Activated CD8-positive, alpha-beta memory T cell treated with anti-CD3 and anti-CD28 coated beads, Interleukin-2, amount 50 U/mL, for 24 hours (primary cell): Measurements from ENCODE around the gene ALPI.

Experiments used
- DNase-seq: peaks from one replicate; pipeline ENCODE4 v3.0.0-alpha.2; 2020; ENCODE audit errors: extremely low read depth

Gene ALPI

GRCh38 chr2:232460171-232460570 lies 4.2 kb downstream of the ALPI start:
- no peak for DNase-seq

DNA sequence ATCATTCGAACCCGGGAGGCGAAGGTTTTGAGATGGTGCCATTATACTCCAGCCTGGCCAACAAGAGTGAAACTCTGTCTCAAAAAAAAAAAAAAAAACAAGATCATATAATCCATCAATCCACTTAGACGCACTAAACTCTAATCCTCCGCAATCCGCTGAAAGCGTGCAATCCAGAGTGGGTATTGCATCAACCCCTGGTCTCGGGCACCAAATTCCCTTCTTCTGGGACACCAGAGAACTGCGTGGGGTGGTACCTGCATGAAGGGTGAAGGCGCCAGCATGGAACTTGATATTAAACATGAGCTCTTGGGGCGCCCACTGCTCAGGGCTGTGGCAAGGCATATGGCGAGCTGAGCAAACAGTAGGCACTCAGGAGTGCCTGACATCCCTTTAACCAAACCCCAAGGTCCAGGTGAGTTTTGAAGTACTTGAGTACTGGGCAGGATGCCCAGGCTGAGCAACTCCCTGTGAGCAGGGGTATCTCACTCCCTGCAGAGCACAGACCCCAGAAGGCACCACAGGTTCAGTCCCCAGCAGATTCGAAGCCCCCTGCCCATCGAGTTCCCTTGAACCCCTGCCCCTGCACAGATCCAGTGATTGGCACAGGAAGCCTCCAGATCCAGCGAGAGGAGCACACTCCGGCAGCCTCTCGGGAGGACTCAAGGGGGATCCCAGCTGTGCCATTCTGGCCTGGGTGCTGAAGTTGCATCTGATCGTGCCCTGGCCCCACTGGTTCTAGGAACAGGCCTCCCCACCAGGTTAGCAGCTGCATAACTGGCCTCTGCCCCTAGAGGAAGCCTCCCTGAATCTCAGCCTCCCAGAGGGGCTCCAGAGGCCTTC lies 8.0 kb downstream of the ALPI start:
- DNase-seq: no peak

DNA sequence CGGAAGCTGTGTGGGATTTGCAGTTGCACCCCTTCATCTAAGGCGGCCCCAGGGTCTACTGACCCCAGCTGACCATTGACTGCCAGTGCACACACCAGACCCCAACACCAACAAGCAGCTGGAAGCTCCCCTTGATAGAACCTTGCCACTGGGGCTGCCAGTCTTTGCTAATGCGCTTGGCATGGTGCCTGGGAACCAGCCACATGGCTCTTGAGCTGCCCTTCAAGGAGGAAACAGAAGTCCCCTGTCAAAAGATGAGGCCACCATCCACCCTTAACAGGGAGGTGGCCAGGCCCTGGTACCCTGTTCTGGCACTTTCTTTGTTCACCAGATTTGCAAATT lies 8.6 kb downstream of the ALPI start:
- DNase-seq: no peak

GRCh38 chr2:232465061-232465460 lies 9.1 kb downstream of the ALPI start:
- no peak for DNase-seq

GRCh38 chr2:232466221-232466620 lies 10.3 kb downstream of the ALPI start:
- no peak for DNase-seq

GRCh38 chr2:232473467-232473890 lies 17.5 kb downstream of the ALPI start:
- no peak for DNase-seq

DNA sequence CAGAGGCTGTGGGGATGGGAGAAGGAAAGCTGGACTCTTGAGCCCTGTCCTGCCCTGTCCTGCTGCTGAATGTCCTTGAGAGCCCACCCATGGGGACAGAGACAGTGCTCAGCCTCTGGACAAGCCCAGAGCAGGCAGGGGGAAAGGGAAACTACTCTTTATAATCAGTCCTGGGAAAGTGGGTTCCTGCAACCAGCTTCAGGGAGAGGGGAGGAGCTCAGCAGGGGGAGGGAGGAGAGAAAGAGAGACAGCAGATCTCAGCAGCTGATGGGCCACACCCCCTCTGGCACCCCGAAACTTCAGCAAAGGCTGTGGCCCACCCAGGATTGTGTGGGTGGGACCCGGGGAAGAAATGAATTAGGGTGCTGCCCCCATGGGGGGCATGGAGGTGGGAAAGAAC lies 20.1 kb downstream of the ALPI start:
- no peak for DNase-seq

DNA sequence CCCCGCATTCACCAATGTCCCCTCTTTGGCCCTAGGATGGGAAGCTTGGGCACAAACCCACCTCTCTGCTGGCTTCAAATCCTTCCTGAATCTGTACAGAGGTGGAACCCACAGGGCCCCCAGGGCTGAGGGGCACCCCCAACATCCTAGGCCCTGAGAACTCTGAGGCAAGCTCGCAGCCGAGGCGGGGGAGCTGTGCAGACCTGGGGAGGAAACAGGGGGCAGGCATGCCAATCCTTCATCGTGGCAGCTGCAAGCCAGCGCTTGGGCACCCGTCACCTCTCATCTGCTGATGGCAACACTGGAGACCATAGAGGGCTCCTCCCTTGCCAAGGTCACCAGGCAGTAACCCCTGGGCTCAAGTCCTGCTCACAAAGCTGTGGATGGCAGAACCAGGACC lies 20.8 kb downstream of the ALPI start:
- no peak for DNase-seq

DNA sequence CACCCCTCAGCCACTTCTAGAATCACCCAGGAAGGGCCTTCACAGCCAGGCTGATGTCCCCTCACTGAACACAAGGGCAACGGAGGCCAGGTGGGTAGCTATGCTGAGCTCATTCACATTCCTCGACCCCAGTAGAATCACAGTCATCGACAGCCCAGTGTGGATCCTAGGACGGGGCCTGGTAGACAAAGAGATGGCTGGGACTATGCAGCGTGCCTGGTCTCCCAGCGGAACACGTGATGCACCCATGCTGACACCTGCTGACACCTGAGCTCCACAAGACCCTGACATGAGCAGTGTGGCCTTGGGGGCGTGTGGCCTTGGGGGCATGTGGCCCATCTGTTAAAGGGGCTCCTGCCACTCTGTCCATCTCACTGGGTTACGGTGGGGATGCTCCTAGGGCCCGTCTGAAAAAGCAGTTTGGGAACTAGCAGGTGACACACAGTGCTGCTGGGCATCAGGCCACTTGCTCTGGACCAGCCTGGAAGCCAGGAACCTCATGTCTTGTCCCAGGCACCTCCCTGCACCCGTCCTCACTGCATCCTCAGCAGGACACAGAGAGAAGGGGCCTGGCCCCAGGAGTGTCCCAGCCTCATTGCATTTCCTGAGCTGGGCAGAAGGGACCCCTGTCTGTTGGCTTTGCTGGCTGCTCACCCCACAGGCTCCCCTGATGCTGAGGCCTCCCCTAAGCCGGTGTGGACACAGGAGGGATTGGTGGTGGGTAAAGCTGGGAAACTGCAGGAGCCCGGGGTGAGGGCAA lies 22.0 kb downstream of the ALPI start:
- no peak for DNase-seq

GRCh38 chr2:232478571-232479340 lies 22.8 kb downstream of the ALPI start:
- no peak for DNase-seq

DNA sequence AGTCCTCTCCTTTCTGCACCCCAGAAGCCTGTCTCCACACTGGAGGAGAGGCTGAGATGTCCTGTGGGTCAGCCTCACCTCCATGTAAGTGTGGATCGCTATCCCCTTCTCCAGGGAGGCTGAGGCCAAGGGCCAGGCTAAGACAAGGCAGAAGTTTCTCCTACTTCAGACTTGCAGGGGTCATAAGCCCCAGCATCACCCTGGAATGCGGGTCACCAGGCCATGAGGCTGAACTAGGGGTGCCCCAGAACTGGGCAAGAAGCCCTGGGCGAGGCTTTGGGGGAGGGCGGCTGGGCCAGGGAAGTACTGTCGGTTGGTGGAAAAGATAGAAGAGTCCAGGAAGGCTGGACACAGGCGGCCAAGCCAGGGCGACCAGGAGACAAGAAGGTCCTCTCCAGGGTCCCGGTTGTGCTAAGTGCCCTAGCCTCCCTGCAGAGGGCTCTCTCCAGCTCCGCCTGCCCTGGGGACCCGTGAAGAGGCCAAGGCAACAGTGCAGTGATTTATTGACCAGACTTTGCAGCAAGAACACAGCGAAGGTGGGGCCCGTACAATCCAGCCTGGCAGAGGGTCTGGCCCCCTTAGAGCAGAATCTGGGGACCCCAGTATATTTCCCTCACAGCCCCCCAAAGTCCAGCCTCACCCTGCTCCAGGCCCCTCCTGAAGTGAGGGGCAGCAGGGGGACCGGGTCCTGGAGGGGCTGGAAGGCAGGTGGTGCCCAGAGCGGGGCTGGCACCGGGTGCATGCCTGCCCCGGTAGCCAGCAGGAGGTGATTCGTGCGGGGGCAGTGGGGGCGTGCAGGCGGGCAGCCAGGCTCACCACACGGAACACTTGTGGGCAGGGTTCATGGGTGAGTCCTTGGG lies 23.6 kb downstream of the ALPI start:
- no peak for DNase-seq

- no peak for DNase-seq
These were observed 24.5 kb downstream of the ALPI start for GRCh38 chr2:232480201-232481190.

DNA sequence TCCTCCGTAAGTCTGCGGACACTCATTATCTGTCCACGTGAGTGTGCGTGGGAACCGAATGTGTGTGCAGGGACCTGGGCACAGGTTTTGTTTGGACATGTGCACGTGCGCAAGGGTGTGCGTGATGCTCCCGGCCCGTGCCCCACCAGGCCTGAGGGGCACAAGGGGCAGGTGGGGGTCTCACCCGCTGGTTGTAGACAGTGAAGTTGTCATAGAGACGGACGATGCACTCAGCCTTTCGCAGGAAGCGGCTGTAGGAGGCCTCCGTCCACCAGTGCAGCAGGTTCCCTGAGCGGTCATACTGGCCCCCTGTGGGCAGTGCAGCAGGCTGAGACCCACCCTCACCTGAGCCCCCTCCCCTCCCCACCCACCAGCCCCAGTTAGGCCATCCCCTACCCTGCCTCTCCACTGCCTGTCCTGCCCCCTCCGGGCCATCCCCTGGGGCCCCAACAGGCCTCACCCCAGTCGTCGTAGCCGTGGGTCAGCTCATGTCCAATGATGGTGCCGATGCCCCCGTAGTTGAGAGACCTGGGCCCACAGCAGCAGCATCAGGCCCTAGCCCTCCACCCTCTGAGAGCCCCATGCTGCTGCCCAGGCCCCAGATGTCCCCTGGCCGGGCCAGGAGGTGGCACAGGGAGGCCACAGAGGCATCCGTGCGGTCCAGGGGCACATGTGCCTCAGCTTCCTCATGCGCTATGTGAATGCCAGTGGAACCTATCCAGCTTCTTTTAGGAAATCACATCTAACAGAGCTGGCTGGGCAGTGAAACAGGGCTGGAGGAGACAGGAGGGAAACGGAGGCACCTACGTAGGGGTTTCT lies 25.6 kb downstream of the ALPI start:
- no peak for DNase-seq

GRCh38 chr2:232482301-232483238 lies 26.6 kb downstream of the ALPI start:
- no peak for DNase-seq

DNA sequence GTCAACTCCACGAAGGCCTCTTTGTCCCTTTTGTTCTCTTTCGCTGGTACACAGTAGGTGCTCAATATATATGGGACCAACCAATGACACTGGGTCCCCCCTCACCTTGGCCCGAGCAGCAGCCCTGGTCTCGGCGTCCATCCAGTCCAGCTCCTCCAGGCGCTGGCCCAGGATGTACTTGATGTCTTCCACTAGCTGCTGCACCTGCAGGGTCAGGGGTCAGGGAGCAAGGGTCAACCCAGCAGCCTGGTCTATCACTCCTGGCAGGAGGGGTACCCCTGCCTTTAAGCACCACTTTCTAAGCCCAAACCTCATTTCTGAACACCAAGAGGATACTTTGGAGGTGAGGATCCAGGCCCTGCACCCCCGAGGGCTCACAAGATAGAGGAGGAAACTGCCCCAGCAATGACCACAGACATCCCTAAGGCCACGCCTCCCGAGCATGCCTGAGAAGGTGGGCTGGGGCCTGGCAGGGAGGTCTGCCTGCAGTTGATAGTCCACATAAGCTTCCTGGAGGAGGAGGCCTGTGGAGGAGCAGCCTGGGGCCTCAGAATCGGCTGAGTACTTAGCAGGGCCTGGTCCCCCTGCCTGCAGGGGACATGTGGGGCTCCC lies 27.5 kb downstream of the ALPI start:
- DNase-seq: no peak

DNA sequence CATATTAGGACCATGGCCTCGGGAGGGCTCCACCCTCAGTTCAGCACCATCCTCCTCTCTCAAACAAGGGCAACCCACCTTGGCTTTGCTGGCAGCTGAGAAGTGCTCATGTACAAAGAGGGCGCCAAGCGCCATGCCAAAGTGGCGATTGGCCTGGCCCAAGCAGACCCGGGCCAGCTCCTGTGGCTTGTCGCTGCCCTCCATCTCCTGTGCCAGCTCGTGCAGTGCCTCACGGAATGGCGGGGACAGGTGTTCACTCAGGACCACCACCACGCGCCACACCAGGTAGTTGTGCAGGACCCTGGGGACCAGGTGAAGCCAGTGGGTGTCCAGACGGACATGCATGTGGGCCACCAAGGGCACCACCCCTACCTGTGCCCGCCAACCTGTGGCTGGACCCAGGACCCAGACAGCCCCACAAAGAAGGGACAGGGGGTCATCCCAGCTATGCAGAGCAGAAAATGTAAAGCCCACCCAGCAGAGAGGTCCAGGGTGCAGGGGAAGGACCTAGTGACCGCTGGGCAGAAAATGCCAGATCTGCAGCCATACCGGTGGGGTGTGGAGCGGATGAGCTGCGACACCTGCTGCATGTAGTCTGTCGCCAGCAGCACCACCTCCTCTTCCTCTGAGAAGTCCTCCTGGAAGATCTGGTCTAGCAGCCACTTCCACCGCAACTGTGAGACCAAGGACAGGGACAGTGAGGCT lies 28.1 kb downstream of the ALPI start:
- DNase-seq: no peak

DNA sequence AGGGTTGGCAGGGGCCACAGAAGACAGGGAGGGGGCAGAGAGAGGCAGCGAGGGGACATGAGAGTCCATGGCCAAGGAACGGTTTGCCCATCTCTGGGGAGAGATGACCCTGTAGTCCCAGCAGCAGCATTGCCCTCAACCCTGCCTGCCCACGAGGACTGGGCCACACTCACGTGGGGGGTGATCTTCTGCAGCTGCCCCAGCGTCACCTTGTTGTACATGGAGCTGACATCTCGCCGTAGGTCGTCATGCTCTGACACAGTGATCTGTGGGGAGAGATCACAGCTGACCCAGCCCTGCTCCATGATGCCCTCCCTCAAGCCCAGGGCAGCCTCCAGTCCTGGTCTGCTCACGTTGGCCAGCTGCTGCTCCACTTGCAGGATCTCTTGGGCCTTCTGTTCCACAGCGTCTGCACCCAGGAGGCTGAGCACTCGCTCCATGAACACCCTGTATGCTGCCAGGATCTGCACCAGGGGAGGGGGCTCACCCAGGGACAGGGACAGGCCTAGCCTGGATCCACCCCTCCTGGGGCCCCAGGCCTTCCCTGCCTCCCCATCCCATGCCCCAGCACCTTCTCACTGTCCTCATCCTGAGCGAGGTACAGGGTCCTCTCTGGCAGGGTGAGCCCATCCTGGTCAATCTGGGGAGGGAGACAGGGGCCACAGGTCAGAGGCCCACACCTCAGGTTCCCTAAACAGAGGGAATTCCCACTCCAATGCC lies 28.8 kb downstream of the ALPI start:
- no peak for DNase-seq
